KG1 (cell line): ENCODE data around the gene OR2W3.

Experiments
- DNase-seq: peaks from one replicate; lab custom pipeline; 2025; lab: John Stamatoyannopoulos, UW

The OR2W3 gene

DNA sequence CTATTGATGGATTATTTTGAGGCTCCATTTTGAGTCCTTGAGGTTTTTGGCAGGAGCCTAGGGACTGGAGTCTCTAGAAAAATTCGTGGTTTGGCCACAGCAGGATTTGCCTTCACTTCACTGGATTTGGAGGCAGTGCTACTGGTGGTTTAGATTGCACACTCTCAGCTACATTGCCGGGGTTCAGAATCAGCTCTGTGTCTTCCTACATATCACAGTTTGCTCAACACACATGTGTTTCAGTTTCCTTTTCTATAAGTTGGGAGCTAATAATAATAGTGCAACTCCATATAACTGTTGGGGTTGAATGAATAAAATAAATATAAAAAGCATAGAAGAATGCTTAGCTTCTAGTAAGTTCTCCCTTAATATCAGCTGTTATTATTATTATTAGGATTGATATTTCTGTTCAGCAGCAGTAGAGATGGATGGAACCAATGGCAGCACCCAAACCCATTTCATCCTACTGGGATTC lies at the start of gene OR2W3:
Gene OR2W3, plus strand, starts transcription at position 425 of the 475 bp plus-strand sequence. Its CDS starts 0 bp downstream, at position 425.
- no peak for DNase-seq

DNA sequence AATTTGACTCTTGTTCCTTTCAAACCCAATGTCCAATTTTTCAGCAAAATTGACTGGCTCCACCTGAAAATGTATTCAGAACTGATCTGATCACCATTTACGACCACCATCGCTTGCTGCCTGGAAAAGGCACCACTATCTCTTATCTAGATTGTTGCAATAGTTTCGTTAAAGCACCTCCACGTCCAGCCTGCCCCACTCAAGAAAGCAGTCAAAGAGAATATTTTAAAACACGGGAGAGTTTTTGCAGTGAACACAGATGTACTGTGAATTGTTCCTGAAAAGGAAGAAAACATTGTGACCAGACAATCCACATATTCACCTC lies 49.7 kb upstream of the OR2W3 start:
- no peak for DNase-seq

DNA sequence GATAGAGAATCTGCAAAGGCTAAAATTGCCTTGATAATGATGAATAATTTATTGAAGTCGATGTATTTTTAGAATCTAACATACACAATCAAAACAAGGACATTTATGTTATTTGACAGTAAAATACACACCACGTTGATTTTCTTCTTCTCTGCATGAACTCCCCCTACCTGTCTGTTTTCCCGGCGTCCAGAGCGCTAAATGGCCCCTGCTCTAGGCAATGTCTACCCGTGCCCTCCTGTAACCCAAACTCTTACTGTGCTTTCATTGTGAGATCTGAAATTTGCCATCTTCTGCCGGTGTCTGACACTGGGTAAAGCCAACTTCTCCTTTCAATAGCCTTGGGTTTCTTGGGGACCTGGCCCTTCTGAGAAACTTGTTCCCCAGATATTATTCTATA lies 47.0 kb upstream of the OR2W3 start:
- no peak for DNase-seq

DNA sequence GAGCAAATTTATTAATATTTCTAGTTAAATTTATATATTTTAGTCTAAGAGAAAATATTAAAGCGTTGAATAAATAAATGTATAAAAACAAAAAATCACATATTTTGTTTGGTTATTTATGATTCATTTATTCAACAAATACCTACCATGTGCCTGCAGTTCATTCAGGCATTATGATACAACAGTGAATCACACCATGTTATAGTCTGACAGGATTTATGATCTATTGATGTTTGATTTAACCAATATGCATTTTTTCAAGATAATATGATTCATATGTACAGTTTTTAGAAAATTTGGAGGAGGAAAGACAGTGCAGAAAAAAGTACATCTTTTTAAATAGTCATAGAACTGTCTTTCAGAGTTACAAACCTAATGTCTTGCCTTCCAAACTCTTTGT lies 45.8 kb upstream of the OR2W3 start:
- DNase-seq = no peak

DNA sequence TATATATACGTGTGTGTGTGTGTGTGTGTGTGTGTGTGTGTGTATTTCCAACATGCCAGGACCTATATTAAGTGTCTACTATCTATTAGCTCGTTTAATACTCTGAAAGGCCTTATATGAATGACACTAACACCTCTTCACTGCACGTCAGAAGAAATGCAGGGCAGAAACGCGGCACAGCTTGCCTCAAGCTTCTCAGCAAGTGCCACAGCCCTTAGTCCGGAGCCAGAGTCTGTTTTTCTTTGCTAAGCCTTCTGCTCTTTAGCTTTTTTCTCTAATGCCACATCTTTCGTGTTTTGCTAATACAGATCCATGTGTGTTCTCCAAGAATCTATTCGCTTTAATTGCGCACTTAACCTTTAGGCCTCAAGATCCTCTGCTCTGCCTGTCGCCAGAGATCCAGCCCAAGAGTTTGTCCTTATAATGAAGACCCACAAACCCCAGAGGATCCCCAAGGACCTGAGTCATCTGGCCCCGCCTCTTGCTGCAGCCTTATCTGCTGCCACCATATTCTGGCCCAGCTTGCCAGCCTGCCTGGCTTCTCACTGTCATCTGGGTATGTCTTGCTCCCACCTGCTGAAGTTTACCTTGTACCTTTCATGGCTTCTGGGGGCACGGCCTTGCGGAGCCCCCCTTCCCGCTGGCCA lies 40.4 kb upstream of the OR2W3 start:
- no peak for DNase-seq

DNA sequence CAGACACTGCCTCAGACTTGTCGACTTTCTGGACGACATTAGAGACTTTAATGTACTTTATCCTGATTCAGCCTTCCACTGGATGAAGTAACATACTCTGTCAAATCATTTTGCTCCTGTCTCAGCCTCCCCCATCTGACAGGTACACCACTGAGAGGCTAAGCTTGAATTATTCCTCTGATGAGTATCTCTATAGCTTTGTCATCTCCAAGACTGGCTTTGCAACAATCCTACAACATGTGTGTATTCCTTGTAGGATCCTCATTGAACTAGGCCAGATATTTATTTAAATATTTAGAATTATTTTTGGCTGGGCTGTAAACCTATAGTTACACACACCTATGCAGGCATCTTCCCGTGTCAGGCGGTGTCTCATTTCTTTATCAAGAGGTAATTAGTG lies 39.5 kb upstream of the OR2W3 start:
- DNase-seq = no peak

DNA sequence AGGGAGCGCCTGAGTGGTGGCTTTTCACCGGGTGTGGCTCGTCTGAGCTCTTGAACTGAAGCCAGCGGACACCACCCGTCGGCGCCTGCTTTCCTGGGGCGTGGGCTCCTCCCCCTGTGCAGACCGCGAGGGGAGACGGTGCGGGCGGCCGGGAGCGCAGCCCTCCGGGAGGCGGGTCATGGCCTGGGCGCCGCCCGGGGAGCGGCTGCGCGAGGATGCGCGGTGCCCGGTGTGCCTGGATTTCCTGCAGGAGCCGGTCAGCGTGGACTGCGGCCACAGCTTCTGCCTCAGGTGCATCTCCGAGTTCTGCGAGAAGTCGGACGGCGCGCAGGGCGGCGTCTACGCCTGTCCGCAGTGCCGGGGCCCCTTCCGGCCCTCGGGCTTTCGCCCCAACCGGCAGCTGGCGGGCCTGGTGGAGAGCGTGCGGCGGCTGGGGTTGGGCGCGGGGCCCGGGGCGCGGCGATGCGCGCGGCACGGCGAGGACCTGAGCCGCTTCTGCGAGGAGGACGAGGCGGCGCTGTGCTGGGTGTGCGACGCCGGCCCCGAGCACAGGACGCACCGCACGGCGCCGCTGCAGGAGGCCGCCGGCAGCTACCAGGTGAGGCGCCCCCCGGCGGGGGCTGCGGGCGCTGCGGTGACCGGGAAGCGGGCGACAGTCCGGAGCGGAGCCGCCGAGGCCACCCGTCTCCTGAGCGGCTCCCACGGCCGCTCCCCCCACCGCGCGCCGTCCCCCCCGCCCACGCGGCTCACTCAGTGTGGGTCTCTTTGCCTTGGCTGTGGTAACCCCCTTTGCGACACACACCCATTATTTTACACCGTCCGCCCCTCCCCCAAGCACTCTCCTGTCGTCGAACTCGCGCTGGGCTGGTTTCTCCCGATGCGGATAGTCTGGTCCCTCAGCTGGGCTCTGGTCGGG lies 38.1 kb upstream of the OR2W3 start, which contains the start of gene TRIM58:
Gene TRIM58, plus strand, starts transcription at position 119 of the 916 bp plus-strand sequence. Its CDS starts 60 bp downstream, at position 179.
- DNase-seq = peak; percentile 58

DNA sequence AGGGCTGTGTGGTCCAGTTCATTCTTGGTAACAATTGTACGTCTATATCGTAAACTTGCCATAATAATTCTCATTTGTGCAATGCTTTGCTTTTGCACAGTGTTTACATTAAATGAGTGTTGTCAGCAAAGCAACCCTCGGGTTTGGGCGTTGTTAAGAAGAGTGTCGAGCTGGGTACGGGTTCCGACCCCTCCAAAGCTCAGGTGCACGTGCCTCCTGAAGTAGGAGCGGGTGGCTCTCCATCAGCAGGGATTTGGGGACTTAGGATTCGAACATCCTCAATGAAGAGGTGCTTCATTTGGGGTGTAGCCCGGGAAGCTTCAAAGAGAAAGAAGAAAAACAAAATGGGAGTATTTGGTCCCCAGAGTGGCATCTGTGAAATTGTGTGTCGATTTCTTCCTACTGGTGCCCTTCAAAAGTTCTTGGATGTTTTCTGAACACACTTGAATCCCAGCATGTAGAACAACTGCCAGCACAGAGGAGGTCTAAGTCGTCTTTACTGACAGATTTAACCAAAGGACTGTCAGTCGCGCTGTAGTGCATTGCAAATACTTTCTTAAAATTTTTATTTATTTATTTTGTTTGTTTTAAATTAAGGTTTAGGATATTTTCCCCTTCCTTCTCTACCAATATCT lies 37.3 kb upstream of the OR2W3 start:
- DNase-seq = peak; percentile 35

DNA sequence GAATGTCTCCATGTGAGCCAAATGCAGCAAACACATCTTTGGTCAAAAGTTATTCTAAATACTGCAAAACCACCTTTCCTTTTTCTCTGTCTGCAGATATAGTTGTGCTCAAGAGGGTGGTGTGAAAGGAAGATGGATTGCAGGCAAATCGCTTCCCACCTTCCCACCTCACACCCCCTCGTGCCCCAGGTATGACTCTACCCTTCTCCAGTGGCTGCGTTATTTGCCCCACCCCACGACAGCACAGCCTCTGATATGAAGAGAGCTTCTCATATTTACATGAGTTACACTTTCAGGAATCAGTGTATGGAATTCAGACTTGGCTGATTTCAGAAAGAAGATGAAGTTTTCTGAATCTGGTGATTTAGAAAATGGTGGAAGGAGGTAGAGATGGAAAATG lies 32.6 kb upstream of the OR2W3 start:
- no peak for DNase-seq

DNA sequence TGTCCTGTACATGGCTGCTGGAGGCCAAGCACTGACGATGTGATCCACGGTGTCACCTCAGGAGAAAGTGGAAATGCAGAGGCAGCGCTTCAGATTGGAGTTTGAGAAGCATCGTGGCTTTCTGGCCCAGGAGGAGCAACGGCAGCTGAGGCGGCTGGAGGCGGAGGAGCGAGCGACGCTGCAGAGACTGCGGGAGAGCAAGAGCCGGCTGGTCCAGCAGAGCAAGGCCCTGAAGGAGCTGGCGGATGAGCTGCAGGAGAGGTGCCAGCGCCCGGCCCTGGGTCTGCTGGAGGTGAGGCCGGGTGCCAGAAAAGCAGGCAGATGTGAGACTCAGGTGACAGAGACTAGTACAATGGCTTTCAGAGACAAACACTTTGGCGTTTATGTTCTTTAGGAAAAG lies 30.7 kb upstream of the OR2W3 start:
- DNase-seq = no peak

DNA sequence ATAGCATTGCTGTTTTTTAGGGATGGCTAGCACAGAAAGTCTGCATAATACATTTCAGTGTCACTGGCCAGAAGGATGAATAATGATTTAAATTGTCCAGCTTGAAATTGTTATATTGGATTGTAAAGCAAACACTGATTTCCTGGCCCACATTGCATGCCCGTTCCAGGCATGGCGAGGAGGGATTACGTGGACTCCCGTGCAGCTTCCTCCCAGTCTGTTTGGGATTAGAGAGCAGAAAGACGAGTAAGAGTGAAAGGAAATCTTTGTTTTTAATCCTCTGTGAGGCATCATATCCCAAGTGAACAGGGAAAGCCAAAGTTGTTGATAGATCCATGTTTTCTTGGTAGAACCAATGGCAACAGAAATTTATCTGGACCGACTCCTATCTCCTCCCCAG lies 30.0 kb upstream of the OR2W3 start:
- no peak for DNase-seq

DNA sequence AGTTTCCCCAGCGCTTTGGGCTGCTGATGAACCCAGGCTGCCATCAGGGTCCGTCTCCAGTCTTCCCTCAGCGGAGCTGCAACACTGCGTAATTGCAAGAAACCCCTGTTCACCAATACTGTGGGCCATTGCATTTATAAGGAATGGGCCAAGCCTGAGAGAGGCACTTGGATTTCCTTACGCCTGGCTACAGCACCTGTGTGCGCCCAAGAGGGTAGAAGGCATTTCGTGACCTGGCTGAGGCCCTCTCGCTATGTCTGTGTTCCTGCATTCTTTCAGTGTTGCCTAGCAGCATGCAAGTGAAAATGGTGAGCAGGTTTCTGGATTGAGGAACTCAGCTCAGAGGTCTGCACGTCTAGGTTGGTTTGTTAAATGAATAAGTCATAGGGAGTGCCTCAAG lies 12.0 kb upstream of the OR2W3 start:
- no peak for DNase-seq

DNA sequence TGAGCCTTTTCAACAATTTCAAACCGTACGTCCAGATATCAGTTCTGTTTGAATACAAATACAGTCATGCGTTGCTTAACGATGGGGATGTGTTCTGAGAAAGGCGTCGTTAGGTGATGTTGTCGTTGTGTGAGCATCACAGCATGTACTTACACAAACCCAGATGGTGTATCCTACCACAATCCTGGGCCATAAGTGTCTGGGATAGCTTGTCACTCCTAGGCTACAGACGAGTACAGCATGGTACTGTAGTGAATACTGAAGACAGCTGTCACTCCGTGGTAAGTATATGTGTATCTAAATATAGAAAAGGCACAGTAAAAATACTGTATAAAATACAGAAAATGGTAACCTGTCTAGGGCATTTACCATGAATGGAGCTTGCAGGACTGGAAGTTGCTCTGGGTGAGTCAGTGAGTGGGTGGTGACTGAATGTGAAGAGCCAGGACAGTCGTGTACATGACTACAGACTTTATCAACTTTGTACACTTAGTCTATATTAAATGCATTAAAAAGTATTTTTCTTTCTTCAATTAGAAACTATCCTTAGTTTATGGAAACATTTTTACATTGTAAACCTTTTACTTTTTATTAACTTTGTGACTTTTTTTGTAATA lies 10.5 kb upstream of the OR2W3 start:
- DNase-seq = no peak

DNA sequence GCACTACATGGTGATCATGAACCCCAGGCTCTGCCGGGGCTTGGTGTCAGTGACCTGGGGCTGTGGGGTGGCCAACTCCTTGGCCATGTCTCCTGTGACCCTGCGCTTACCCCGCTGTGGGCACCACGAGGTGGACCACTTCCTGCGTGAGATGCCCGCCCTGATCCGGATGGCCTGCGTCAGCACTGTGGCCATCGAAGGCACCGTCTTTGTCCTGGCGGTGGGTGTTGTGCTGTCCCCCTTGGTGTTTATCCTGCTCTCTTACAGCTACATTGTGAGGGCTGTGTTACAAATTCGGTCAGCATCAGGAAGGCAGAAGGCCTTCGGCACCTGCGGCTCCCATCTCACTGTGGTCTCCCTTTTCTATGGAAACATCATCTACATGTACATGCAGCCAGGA lies 589 bp downstream of the OR2W3 start:
- DNase-seq = no peak

DNA sequence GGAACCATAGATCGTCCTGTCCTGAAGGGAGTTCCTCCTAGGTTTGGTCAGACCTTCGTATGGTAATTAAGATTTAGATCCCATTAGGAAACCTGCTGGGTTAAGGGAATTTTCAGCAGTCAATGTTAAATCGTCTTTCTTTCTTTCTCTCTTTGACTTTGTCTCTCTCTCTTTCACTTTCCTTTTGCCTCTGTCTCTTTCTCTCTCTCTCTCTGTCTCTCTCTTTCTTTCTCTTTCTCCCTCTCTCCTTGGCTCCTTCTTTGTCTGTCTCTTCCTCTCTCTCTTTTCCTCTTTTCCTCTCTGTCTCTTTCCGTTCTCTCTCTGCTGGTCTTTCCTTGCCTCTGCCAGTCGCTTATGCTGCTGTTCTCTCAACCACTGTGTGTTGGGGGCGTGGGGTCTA lies 8.7 kb downstream of the OR2W3 start:
- DNase-seq = no peak

DNA sequence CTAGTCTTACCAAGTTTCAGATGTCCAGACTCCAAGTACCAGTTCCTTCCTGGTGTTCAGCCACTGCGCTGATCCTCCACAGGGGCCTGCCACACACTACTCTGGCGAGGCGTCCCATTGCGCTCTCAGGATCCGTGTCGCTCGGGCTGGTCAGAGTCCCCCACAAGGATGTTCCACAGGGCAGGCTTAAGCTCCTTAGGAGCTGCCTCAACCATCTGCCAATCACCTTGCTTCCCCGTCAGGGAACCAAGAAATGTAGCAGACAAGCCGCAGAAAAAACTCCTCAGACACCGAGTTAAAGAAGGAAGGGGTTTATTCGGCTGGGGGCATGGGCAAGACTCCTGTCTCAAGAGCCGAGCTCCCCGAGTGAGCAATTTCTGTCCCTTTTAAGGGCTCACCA lies 9.8 kb downstream of the OR2W3 start:
- no peak for DNase-seq

DNA sequence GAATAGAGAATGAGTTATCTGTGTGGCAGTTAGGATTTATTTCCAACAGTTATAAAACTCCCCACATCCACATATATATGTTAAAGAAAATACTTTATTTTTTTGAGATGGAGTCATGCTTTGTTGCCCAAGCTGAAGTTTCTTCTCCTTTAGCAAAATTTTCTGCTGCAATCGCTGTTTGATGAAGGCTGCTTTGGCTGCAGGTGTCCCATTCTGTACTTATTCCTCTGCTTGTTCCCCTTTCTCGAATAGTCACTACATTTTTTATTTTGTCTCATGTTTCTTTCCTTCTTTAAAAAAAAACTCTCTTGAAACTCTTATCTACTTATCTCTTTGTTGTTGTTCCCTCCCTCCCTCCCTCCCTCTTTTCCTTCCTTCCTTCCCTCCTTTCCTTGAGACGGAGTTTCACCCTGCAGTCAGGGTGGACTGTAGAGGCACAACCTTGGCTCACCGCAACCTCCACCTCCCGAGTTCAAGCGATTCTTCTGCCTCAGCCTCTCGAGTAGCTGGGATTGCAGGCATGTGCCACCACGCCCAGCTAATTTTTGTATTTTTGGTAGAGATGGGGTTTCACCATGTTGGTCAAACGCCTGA lies 10.6 kb downstream of the OR2W3 start:
- DNase-seq = no peak

DNA sequence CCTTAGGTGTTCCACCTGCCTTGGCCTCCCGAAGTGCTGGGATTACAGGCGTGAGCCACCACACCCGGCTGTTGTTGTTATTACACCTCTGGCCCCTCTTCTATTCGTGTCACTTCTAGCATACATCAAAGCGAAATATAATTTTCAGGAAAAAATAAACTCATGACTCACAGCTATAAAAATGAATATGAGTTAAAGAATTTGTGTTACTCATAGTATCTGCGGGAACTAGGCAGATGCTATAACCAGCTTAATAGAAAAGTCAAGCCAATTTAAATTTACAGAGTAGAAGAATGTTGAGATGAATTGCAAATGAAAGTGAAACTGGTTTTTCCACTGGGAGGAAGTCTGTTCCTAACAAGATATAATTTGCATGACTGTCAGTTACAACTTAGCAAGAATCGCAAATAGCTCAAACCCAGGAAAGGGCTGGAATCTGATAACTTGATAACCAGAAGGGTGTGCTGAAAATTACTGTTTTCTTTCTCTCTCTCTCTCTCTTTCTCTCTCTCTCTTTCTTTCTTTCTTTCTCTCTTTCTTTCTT lies 11.2 kb downstream of the OR2W3 start:
- DNase-seq = peak; percentile 60

DNA sequence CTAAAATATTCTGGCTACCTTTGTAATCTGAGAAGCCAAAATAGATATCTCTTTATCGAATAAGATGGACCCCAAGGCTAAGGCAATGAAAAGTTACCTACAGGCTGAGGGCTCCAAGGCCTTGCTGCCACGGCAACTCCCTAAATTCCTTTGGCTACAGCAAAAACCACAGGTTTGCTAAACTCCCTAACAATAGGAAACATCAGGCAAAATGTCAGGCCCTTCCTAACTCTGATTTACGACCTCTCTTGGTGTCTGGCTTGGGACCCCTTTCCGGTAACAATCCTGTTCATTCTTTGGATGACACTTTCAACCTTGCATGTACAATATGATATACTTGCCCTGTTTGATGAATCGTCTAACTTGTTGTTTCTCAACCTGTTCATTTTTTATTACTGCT lies 13.4 kb downstream of the OR2W3 start:
- no peak for DNase-seq

DNA sequence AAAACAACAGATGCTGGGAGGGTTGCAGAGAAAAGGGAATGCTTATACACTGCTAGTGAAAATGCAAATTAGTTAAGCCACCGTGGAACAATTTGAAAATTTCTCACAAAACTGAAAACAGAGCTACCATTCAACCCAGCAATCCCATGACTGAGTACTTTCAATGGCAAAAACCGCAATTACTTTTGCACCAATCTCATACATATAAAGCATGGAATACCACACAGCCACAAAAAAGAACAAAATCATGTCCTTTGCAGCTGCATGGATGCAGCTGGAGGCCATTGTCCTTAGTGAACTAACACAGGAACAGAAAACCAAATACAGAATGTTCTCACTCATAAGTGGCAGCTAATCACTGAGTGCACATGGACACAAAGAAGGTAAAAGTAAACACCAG lies 18.4 kb downstream of the OR2W3 start:
- no peak for DNase-seq

DNA sequence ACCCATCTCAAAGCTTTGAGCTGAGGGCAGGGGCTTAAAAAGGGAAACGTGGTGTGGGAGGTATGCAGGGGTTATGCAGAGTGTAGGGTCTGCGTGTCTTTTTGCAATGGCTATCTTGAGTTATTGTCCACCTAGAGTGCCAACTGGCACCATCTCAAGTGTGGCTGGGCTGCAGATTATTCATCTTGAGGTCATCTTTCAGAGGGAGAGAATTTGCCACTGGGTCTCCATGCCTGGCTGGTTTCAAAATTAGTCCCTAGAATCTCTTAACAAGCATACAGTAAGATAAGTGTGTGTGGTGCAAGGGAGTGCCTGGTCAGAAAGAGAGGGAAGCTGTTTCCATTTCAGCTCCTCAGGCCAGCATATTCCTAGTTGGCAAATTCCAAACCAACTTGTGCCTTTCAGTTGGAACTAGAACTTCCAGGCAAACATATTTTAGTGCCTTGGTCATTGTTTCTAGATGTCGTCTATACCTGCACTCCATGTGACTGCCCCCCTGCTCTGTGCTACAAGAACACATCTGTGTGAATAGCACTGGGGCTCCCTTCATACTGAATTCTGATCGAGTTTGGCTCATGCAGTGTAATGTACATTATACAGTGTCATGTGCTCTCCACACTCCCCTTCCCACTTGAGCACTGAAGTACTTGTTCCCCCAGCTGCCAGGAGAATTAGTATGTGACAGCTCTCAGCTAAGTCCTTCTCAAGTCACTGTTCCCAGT lies 19.7 kb downstream of the OR2W3 start:
- no peak for DNase-seq
